WTC11 (cell line): ENCODE data around the gene JMJD4. TPM values are rescaled to one million over a fixed set of nuclear protein-coding genes. Genes with fewer than 3 reads are reported as not detected.
"Not testable (repeated sequence)": the region's sequence is repeated elsewhere in the genome, so short reads cannot be mapped to it uniquely, and the experiment has no call there.

Experiments used
- ATAC-seq: fragments of 200-7000 bp; cut with Tn5 transposase; 2 replicates; pipeline ENCODE4 v1.10.0; 2021; ENCODE audit warnings: mild to moderate bottlenecking, moderate library complexity
- CTCF ChIA-PET: fragments of 300-600 bp; sonication (Branson Sonifier 250); formaldehyde crosslinking; loops from one replicate; lab custom pipeline; 2021; ENCODE audit warnings: antibody characterized with exemption; lab: Charles Lee
- POLR2A ChIA-PET: fragments of 350-600 bp; sonication (Branson Sonifier 250); formaldehyde crosslinking; loops from one replicate; lab custom pipeline; 2021; ENCODE audit warnings: antibody characterized with exemption; lab: Charles Lee
- DNase-seq: peaks from one replicate; pipeline ENCODE4 v3.0.0; 2021; ENCODE audit warnings: low spot score
- H3K27ac Mint-ChIP-seq: 2 replicates; pipeline ENCODE4 v1.8.0; 2021; ENCODE audit warnings: mixed read lengths
- H3K27me3 Mint-ChIP-seq: 2 replicates; pipeline ENCODE4 v1.8.0; 2021; ENCODE audit warnings: low read depth, mild to moderate bottlenecking, moderate library complexity, mixed read lengths
- H3K36me3 Mint-ChIP-seq: 2 replicates; pipeline ENCODE4 v1.8.0; 2021; ENCODE audit warnings: mixed read lengths
- H3K4me1 Mint-ChIP-seq: 2 replicates; pipeline ENCODE4 v1.8.0; 2022; ENCODE audit warnings: mixed read lengths
- H3K4me3 Mint-ChIP-seq: 2 replicates; pipeline ENCODE4 v1.8.0; 2021; ENCODE audit warnings: mild to moderate bottlenecking, moderate library complexity, mixed read lengths
- H3K9me3 Mint-ChIP-seq: 2 replicates; pipeline ENCODE4 v1.8.0; 2021; ENCODE audit warnings: mixed read lengths
- AFF4 ChIP-seq: sonication (generic); formaldehyde crosslinking; IDR thresholded peaks from 2 replicates; pipeline ENCODE4 v1.8.1; 2023; ENCODE audit warnings: mild to moderate bottlenecking, missing genetic modification reagents, borderline replicate concordance
- CTCF ChIP-seq: fragments of 200-600 bp; IDR thresholded peaks from 2 replicates; pipeline ENCODE4 v1.8.0; 2022; ENCODE audit warnings: antibody characterized with exemption
- E2F4 ChIP-seq: sonication (generic); formaldehyde crosslinking; IDR thresholded peaks from 2 replicates; pipeline ENCODE4 v1.8.1; 2022; ENCODE audit warnings: low read depth, mild to moderate bottlenecking, moderate library complexity, missing genetic modification reagents, borderline replicate concordance
- ELF4 ChIP-seq: sonication (generic); formaldehyde crosslinking; IDR thresholded peaks from 2 replicates; pipeline ENCODE4 v1.8.1; 2022; ENCODE audit warnings: low read depth, mild to moderate bottlenecking, moderate library complexity, missing genetic modification reagents
- FOXP1 ChIP-seq: sonication (generic); formaldehyde crosslinking; IDR thresholded peaks from 2 replicates; pipeline ENCODE4 v1.8.0; 2022; ENCODE audit warnings: missing genetic modification reagents, mild to moderate bottlenecking, moderate library complexity, borderline replicate concordance
- GABPB1 ChIP-seq: sonication (generic); formaldehyde crosslinking; IDR thresholded peaks from 2 replicates; pipeline ENCODE4 v1.8.1; 2023; ENCODE audit warnings: mild to moderate bottlenecking, missing genetic modification reagents
- HMGA2 ChIP-seq: fragments of 250-450 bp; sonication (Bioruptor Pico); IDR thresholded peaks from 2 replicates; pipeline ENCODE4 v1.4.0; 2021; ENCODE audit warnings: mild to moderate bottlenecking, moderate library complexity
- MLX ChIP-seq: sonication (generic); formaldehyde crosslinking; IDR thresholded peaks from 2 replicates; pipeline ENCODE4 v1.8.1; 2023; ENCODE audit warnings: mild to moderate bottlenecking, missing genetic modification reagents, moderate library complexity
- MYBL2 ChIP-seq: sonication (generic); formaldehyde crosslinking; IDR thresholded peaks from 2 replicates; pipeline ENCODE4 v1.8.1; 2023; ENCODE audit warnings: mild to moderate bottlenecking, moderate library complexity, missing genetic modification reagents
- NR3C1 ChIP-seq: sonication (generic); formaldehyde crosslinking; conservative IDR thresholded peaks from 2 replicates; pipeline ENCODE4 v1.8.1; 2023; ENCODE audit warnings: low read depth, mild to moderate bottlenecking, missing genetic modification reagents
- RORB ChIP-seq: fragments of 250-450 bp; sonication (Bioruptor Pico); IDR thresholded peaks from 2 replicates; pipeline ENCODE4 v1.9.0; 2021; ENCODE audit warnings: mild to moderate bottlenecking
- TCF7 ChIP-seq: sonication (generic); formaldehyde crosslinking; IDR thresholded peaks from 2 replicates; pipeline ENCODE4 v1.8.0; 2022; ENCODE audit warnings: mild to moderate bottlenecking, low read depth, missing genetic modification reagents, moderate library complexity
- TEAD4 ChIP-seq: sonication (generic); formaldehyde crosslinking; IDR thresholded peaks from 2 replicates; pipeline ENCODE4 v1.8.0; 2022; ENCODE audit warnings: mild to moderate bottlenecking, missing genetic modification reagents
- TP53 ChIP-seq: sonication (generic); formaldehyde crosslinking; IDR thresholded peaks from 2 replicates; pipeline ENCODE4 v1.8.1; 2023; ENCODE audit warnings: mild to moderate bottlenecking, missing genetic modification reagents
- ZBTB21 ChIP-seq: sonication (generic); formaldehyde crosslinking; IDR thresholded peaks from 2 replicates; pipeline ENCODE4 v1.8.1; 2023; ENCODE audit warnings: mild to moderate bottlenecking, missing genetic modification reagents, borderline replicate concordance
- ZBTB43 ChIP-seq: sonication (generic); formaldehyde crosslinking; IDR thresholded peaks from 2 replicates; pipeline ENCODE4 v1.8.1; 2023; ENCODE audit warnings: mild to moderate bottlenecking, missing genetic modification reagents
- ZNF281 ChIP-seq: sonication (generic); formaldehyde crosslinking; IDR thresholded peaks from 2 replicates; pipeline ENCODE4 v1.8.0; 2023; ENCODE audit warnings: mild to moderate bottlenecking, missing genetic modification reagents
- ZNF423 ChIP-seq: fragments of 250-450 bp; sonication (Bioruptor Pico); IDR thresholded peaks from 2 replicates; pipeline ENCODE4 v2.1.2; 2022; ENCODE audit warnings: mild to moderate bottlenecking, moderate library complexity
- ZNF425 ChIP-seq: fragments of 250-450 bp; sonication (Bioruptor Pico); conservative IDR thresholded peaks from 2 replicates; pipeline ENCODE4 v1.9.0; 2021; ENCODE audit warnings: mild to moderate bottlenecking
- total RNA-seq: library from RNA; stranded (reverse); gene quantifications from 3 replicates; pipeline ENCODE4 v1.2.3, GENCODE V29; 2021

JMJD4 gene
- total RNA-seq, 1 experiment from 2014 or later = 13.7 TPM

- Mint-ChIP-seq H3K4me1 (no peaks in the 10 kb centered on the region), H3K36me3 (peaks cover 57% of the 10 kb centered on the region), H3K4me3 (no peak overlapping the region), H3K27me3 (peaks cover 40% of the 10 kb centered on the region), H3K9me3 (peaks cover 71% of the 10 kb centered on the region), H3K27ac (no peak overlapping the region)
- TF ChIP-seq FOXP1 (CRISPR knock-in tag) (no peak), HMGA2 (CRISPR knock-in tag) (no peak), ZBTB21 (CRISPR knock-in tag) (no peak), NR3C1 (CRISPR knock-in tag) (no peak), ZNF423 (CRISPR knock-in tag) (no peak), RORB (no peak), ZNF425 (CRISPR knock-in tag) (no peak), MLX (CRISPR knock-in tag) (no peak), ZBTB43 (CRISPR knock-in tag) (no peak), AFF4 (no peak)
- ChIA-PET POLR2A (no interaction called here), CTCF (no interaction called here)
- no peak for DNase-seq
- ATAC-seq = no peak
These were observed 22.5 kb downstream of the JMJD4 start for GRCh38 chr1:227712648-227713047.

- Mint-ChIP-seq H3K36me3 (peaks cover 47% of the 10 kb centered on the region), H3K27me3 (peaks cover 29% of the 10 kb centered on the region), H3K9me3 (peaks cover 63% of the 10 kb centered on the region)
- POLR2A ChIA-PET, H3K4me1 Mint-ChIP-seq, CTCF ChIA-PET, DNase-seq, H3K27ac Mint-ChIP-seq, H3K4me3 Mint-ChIP-seq, ATAC-seq: not testable (repeated sequence)
These were observed 24.6 kb downstream of the JMJD4 start for GRCh38 chr1:227710474-227710873.

- Mint-ChIP-seq H3K4me1 (no peaks in the 10 kb centered on the region), H3K27me3 (peaks cover 21% of the 10 kb centered on the region), H3K4me3 (no peak overlapping the region), H3K27ac (no peak overlapping the region), H3K36me3 (peaks cover 37% of the 10 kb centered on the region), H3K9me3 (peaks cover 58% of the 10 kb centered on the region)
- no peak for DNase-seq
- ATAC-seq = no peak
- POLR2A ChIA-PET = no interaction called here
- CTCF ChIA-PET = no interaction called here
- TF ChIP-seq E2F4 (CRISPR knock-in tag) (no peak), ZNF423 (CRISPR knock-in tag) (no peak), MYBL2 (CRISPR knock-in tag) (no peak), GABPB1 (CRISPR knock-in tag) (no peak), TCF7 (CRISPR knock-in tag) (no peak), CTCF (no peak), TEAD4 (no peak), RORB (no peak), ZNF281 (CRISPR knock-in tag) (no peak), TP53 (CRISPR knock-in tag) (no peak), FOXP1 (CRISPR knock-in tag) (no peak), ELF4 (no peak)
These were observed 25.7 kb downstream of the JMJD4 start for GRCh38 chr1:227709451-227709850.
